ENCODE measurements around the gene CHST9.
"Not testable (repeated sequence)": the region's sequence is repeated elsewhere in the genome, so short reads cannot be mapped to it uniquely, and the experiment has no call there.

The CHST9 gene

GRCh38 chr18:27165412-27165811 lies 19.7 kb downstream of the CHST9 start:
- no peak for DNase-seq

GRCh38 chr18:27164905-27165304 lies 20.2 kb downstream of the CHST9 start:
- no peak for DNase-seq

GRCh38 chr18:27163197-27163716 lies 21.9 kb downstream of the CHST9 start:
- DNase-seq = not testable (repeated sequence)

- DNase-seq = not testable (repeated sequence)
Observed at GRCh38 chr18:27149240-27149639, 35.9 kb downstream of the CHST9 start.

- DNase-seq = no peak
Observed at GRCh38 chr18:27144672-27145071, 40.4 kb downstream of the CHST9 start.

- no peak for DNase-seq
Observed at GRCh38 chr18:27143580-27144287, 41.4 kb downstream of the CHST9 start.

GRCh38 chr18:27142891-27143290 lies 42.2 kb downstream of the CHST9 start:
- DNase-seq = no peak

GRCh38 chr18:27141876-27142275 lies 43.2 kb downstream of the CHST9 start:
- no peak for DNase-seq

GRCh38 chr18:27138079-27138478 lies 47.0 kb downstream of the CHST9 start:
- no peak for DNase-seq

- no peak for DNase-seq
Observed at GRCh38 chr18:27136208-27136535, 48.9 kb downstream of the CHST9 start.

GRCh38 chr18:27135504-27136207 lies 49.5 kb downstream of the CHST9 start:
- no peak for DNase-seq

GRCh38 chr18:27130065-27130630 lies 55.0 kb downstream of the CHST9 start:
- no peak for DNase-seq

GRCh38 chr18:27124196-27124595 lies 60.9 kb downstream of the CHST9 start:
- no peak for DNase-seq

- DNase-seq = no peak
Observed at GRCh38 chr18:27121108-27121507, 64.0 kb downstream of the CHST9 start.

GRCh38 chr18:27120246-27120645 lies 64.9 kb downstream of the CHST9 start:
- DNase-seq = no peak

- no peak for DNase-seq
Observed at GRCh38 chr18:27118973-27119372, 66.1 kb downstream of the CHST9 start.

GRCh38 chr18:27114842-27115241 lies 70.3 kb downstream of the CHST9 start:
- no peak for DNase-seq

GRCh38 chr18:27113358-27113757 lies 71.8 kb downstream of the CHST9 start:
- DNase-seq = no peak

- DNase-seq = no peak
Observed at GRCh38 chr18:27110319-27110718, 74.8 kb downstream of the CHST9 start.

GRCh38 chr18:27109451-27109850 lies 75.7 kb downstream of the CHST9 start:
- no peak for DNase-seq

- DNase-seq = no peak
Observed at GRCh38 chr18:27108842-27109241, 76.3 kb downstream of the CHST9 start.

GRCh38 chr18:27104743-27105142 lies 80.4 kb downstream of the CHST9 start:
- no peak for DNase-seq

GRCh38 chr18:27094621-27095020 lies 90.5 kb downstream of the CHST9 start:
- no peak for DNase-seq

- not testable (repeated sequence) for DNase-seq
Observed at GRCh38 chr18:27093290-27093689, 91.8 kb downstream of the CHST9 start.

Data from midbrain (tissue), 1 donor.